H1 (cell line): ENCODE results near the gene PAPOLA. TPM values are rescaled to one million over a fixed set of nuclear protein-coding genes. Genes with fewer than 3 reads are reported as not detected.

Source experiments
- BACH1 ChIP-seq: IDR thresholded peaks from 2 replicates; pipeline ENCODE4 v1.6.1; 2012; ENCODE audit warnings: low read length, improper control_type of control experiment
- CHD1 ChIP-seq: IDR thresholded peaks from 2 replicates; pipeline ENCODE4 v1.6.1; 2012; ENCODE audit warnings: low read depth, low read length, improper control_type of control experiment
- CHD7 ChIP-seq: fragments of 300-600 bp; sonication (generic); IDR thresholded peaks from 2 replicates; pipeline ENCODE4 v1.7.1; 2012; ENCODE audit warnings: low read length, moderate library complexity, mild to moderate bottlenecking, inconsistent platforms; ENCODE audit not compliant: insufficient replicate concordance
- HDAC2 ChIP-seq, 2 experiments: fragments of 300-600 bp in 1 of 2; sonication (generic) in 1 of 2; IDR thresholded peaks; 2 replicates each; pipeline ENCODE4 v1.6.1; 2011 to 2012; ENCODE audit warnings: low read depth in 2 of 2, low read length in 2 of 2, mild to moderate bottlenecking in 2 of 2, moderate library complexity in 2 of 2, borderline replicate concordance in 1 of 2, inconsistent platforms in 1 of 2
- KDM1A ChIP-seq: fragments of 200-600, 300-600 bp; sonication (generic); IDR thresholded peaks from 2 replicates; pipeline ENCODE4 v1.7.1; 2016; ENCODE audit warnings: mild to moderate bottlenecking, low read length, borderline replicate concordance
- USF2 ChIP-seq: IDR thresholded peaks from 2 replicates; pipeline ENCODE4 v1.6.1; 2011; ENCODE audit warnings: low read length, improper control_type of control experiment
- ZNF274 ChIP-seq: IDR thresholded peaks from 2 replicates; pipeline ENCODE4 v1.7.0; 2012; ENCODE audit warnings: low read length, borderline replicate concordance; ENCODE audit errors: extremely low read depth
- polyA plus RNA-seq, 7 experiments: library from polyadenylated mRNA; depleted of rRNA in 3 of 7; stranded (reverse) in 5 of 7; unstranded in 2 of 7; fragments of >200 nt in 5 of 7; fragments of 200-250 nt in 2 of 7; gene quantifications; 1 replicate in 5 of 7; 2 replicates in 1 of 7; 4 replicates in 1 of 7; pipeline versions ENCODE4 v1.2.1 to v1.2.3, GENCODE V29; 2011 to 2013; ENCODE audit warnings: missing spikeins in 2 of 7, mixed read lengths in 2 of 7
- total RNA-seq: library from RNA; stranded (reverse); fragmentation: NEBNext Ultra II Directional; extraction: Animal tissue kit (Norgen Biotek cat#: 25700); gene quantifications from 2 replicates; pipeline ENCODE4 v1.2.1, GENCODE V29; 2021

Gene PAPOLA
- total and polyA plus RNA-seq, 2 of the 8 experiments (the other 6 are each of a cell fraction or from before 2014, with no cell fraction given), result 163 to 239 TPM

GRCh38 chr14:96452684-96453083, 49.5 kb upstream of the PAPOLA start (continued):
- TF ChIP-seq CHD7, result no peak
- no peak for TF ChIP-seq KDM1A
- TF ChIP-seq BACH1, result no peak
- no peak for TF ChIP-seq HDAC2 (IDR thresholded peaks at IDR 0.05; ENCODE audit: borderline replicate concordance in 1 of 2, low read depth in 2 of 2, low read length in 2 of 2)
- TF ChIP-seq USF2, result no peak
- no peak for TF ChIP-seq CHD1
- TF ChIP-seq ZNF274, result no peak
